Gastroesophageal sphincter (tissue), 3 donors: ENCODE data around the gene GGA3.

Experiments used
- EP300 ChIP-seq: sonication (generic); formaldehyde crosslinking; IDR thresholded peaks from one replicate; pipeline ENCODE4 v1.6.1; 2017; ENCODE audit warnings: antibody characterized with exemption, mild to moderate bottlenecking
- POLR2A ChIP-seq, 2 donors: fragments of 450-650 bp; IDR thresholded peaks; one replicate each; pipeline ENCODE4 v1.6.1; 2017; ENCODE audit warnings: antibody characterized with exemption in 2 of 2, mild to moderate bottlenecking in 2 of 2, moderate library complexity in 1 of 2
- POLR2AphosphoS5 ChIP-seq: sonication (generic); formaldehyde crosslinking; IDR thresholded peaks from one replicate; pipeline ENCODE4 v1.6.1; 2017; ENCODE audit warnings: antibody characterized with exemption
- TF ChIP-seq, protein P1 (sequence below), 4 experiments: fragments of 200-600 bp in 2 of 4; fragments of 450-650 bp in 2 of 4; sonication (generic) in 1 of 4; IDR thresholded peaks; one replicate each; pipeline ENCODE4 v1.5.1; 2017 to 2019; ENCODE audit warnings: antibody characterized with exemption in 4 of 4, mild to moderate bottlenecking in 2 of 4, moderate library complexity in 2 of 4

DNA sequence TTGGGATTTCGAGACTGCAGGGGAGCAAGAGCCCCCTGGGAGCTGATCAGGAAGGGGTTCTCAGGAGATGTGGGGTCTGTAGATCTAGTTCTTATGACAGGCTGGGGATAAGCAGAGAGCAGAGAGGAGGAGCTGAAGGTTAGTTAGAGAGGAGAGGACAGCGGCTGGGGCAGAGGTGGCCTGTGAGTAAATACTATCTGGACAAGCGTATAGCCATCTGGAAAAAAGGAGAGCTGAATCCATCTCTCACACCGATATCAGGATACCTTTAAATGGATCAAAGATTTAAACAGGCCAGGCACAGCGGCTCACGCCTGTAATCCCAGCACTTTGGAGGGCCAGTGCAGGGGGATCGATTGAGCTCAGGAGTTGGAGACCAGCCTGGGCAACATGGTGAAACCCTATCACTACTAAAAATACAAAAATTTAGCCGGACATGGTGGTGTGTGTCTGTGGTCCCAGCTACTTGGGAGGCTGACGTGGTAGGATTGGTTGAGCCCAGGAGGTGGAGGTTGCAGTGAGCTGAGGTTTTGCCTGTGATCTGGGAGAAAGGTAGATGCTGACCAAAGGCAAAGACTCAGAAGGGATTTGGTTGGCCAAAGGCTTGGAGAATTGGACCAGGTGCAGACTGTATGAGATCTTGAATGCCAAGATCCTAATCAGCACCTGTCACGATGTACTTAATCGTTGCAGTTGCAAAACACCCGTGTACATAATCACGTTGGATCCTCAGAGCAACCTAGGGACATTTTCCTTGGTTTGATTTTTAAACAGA lies 46.7 kb upstream of the GGA3 start:
- TF ChIP-seq POLR2A (IDR thresholded peaks at IDR 0.05) = no peak
- TF ChIP-seq POLR2AphosphoS5 = no peak
- TF ChIP-seq, protein P1, sequence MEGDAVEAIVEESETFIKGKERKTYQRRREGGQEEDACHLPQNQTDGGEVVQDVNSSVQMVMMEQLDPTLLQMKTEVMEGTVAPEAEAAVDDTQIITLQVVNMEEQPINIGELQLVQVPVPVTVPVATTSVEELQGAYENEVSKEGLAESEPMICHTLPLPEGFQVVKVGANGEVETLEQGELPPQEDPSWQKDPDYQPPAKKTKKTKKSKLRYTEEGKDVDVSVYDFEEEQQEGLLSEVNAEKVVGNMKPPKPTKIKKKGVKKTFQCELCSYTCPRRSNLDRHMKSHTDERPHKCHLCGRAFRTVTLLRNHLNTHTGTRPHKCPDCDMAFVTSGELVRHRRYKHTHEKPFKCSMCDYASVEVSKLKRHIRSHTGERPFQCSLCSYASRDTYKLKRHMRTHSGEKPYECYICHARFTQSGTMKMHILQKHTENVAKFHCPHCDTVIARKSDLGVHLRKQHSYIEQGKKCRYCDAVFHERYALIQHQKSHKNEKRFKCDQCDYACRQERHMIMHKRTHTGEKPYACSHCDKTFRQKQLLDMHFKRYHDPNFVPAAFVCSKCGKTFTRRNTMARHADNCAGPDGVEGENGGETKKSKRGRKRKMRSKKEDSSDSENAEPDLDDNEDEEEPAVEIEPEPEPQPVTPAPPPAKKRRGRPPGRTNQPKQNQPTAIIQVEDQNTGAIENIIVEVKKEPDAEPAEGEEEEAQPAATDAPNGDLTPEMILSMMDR (IDR thresholded peaks at IDR 0.05) = no peak
- TF ChIP-seq EP300 = no peak
